Right hindlimb (tissue), 1 donor: ENCODE results near the gene PRLH.
A peak's percentile ranks its signal among the peaks of the same experiment; 100 is the strongest.
"Not testable (repeated sequence)": the region's sequence is repeated elsewhere in the genome, so short reads cannot be mapped to it uniquely, and the experiment has no call there.

Experiments used
- DNase-seq: peaks from one replicate; pipeline ENCODE4 v3.0.0-alpha.2; 2018

PRLH gene

GRCh38 chr2:237602409-237602808 lies 36.0 kb downstream of the PRLH start:
- no peak for DNase-seq

DNA sequence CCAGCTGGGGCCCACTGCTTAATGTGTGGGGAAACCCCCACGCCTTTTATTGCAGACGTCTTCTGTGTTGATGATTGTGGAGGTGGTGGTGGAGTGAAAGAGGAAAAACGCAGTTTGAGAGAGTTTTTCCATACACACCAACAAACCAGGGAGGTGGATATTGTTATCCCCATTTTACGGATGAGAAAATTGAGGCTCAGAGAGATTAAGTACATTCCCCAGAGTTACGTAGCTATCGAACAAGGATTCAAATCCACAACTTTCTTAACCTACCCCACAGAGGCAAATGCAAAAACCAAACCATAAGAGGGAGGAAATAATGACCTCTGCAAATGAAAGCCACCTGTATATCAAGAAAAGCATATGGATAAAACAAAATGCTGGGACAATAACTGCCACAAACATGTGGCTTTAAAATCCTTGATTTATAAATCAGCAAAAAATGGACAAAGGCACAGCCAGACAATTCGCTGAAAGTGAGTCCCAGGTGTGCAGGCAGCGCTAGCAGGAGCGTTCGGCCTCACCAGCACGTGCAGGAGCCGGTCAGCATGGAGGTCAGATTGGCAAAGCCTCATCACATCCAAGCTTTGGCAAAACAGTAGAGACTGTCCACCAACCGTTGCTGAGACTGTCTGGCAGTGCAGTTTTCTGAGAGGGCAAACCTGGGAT lies 36.8 kb downstream of the PRLH start:
- no peak for DNase-seq

GRCh38 chr2:237603718-237604362 lies 37.5 kb downstream of the PRLH start:
- DNase-seq, result peak; percentile 70

GRCh38 chr2:237604391-237604790 lies 38.0 kb downstream of the PRLH start:
- no peak for DNase-seq

GRCh38 chr2:237604960-237605359 lies 38.6 kb downstream of the PRLH start:
- no peak for DNase-seq

DNA sequence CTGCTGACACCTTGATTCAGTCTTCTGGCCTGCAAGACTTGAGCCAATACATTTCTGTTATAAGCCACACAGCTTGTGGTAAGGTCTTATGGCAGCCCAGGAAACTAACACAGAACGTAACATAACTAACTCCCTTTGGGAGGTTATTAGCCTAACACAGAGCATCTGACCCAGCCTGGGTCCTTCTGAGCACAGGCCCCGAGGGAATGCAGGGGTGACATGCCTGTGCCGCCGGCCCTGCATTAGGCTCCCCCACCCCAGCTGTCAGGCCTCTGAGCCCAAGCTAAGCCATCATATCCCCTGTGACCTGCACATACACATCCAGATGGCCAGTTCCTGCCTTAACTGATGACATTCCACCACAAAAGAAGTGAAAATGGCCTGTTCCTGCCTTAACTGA lies 40.1 kb downstream of the PRLH start:
- not testable (repeated sequence) for DNase-seq

- no peak for DNase-seq
Measured at GRCh38 chr2:237612527-237613357, 46.4 kb downstream of the PRLH start.

GRCh38 chr2:237613679-237614078 lies 47.3 kb downstream of the PRLH start:
- DNase-seq, result no peak

- no peak for DNase-seq
Measured at GRCh38 chr2:237614151-237614720, 47.9 kb downstream of the PRLH start.

GRCh38 chr2:237615631-237616249 lies 49.4 kb downstream of the PRLH start:
- no peak for DNase-seq

DNA sequence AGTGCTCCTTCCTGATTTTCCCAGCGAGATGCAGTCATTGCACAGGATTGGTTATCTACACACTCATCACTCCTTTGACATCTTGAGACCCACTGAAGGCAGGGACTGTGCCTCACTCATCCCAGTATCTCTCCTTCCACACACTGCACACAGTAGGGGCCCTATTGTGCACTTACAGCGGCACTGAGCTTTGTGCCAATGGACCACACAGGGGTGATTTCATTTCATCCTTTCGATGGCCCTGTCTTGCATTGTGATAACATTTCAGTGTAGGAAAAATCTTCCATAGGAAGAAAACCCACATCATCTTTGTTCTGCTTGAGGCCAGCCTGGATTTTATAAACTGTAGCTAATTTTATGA lies 50.0 kb downstream of the PRLH start:
- no peak for DNase-seq
